GM23338 (cell line): ENCODE results near the gene RPS17. TPM values are rescaled to one million over a fixed set of nuclear protein-coding genes. Genes with fewer than 3 reads are reported as not detected.

ENCODE experiments used
- ATAC-seq: fragments of 200-7000 bp; cut with Tn5 transposase; 3 replicates; pipeline ENCODE4 v1.9.1; 2020
- DNase-seq: peaks from one replicate; pipeline ENCODE4 v3.0.0-alpha.2; 2015; ENCODE audit warnings: low spot score
- H2AFZ ChIP-seq: fragments of 200-600 bp; sonication (generic); 2 replicates; pipeline ENCODE4 v1.8.0; 2016; ENCODE audit warnings: antibody characterized with exemption, mild to moderate bottlenecking, moderate library complexity
- H3F3A ChIP-seq: fragments of 200-600 bp; sonication (generic); replicated peaks from 2 replicates; pipeline ENCODE4 v1.8.0; 2017; ENCODE audit warnings: antibody characterized with exemption, mixed run types, low read depth
- H3K27ac ChIP-seq: fragments of 200-600 bp; sonication (generic); 2 replicates; pipeline ENCODE4 v1.6.1; 2016; ENCODE audit warnings: low read depth
- H3K27me3 ChIP-seq: fragments of 200-600 bp; sonication (generic); 2 replicates; pipeline ENCODE4 v1.8.0; 2016; ENCODE audit warnings: mild to moderate bottlenecking, mixed run types, moderate library complexity; ENCODE audit not compliant: insufficient read depth
- H3K36me3 ChIP-seq: fragments of 200-600 bp; sonication (generic); 2 replicates; pipeline ENCODE4 v1.8.0; 2016; ENCODE audit warnings: mild to moderate bottlenecking; ENCODE audit not compliant: insufficient read depth
- H3K4me1 ChIP-seq: fragments of 200-600 bp; sonication (generic); 2 replicates; pipeline ENCODE4 v1.8.0; 2016; ENCODE audit warnings: mild to moderate bottlenecking, moderate library complexity; ENCODE audit not compliant: insufficient read depth
- H3K4me2 ChIP-seq: fragments of 200-600 bp; sonication (generic); 2 replicates; pipeline ENCODE4 v1.7.1; 2017; ENCODE audit warnings: mixed run types
- H3K4me3 ChIP-seq: fragments of 200-600 bp; sonication (generic); 2 replicates; pipeline ENCODE4 v1.6.1; 2016; ENCODE audit warnings: mixed run types
- H3K79me2 ChIP-seq: fragments of 200-600 bp; sonication (generic); replicated peaks from 2 replicates; pipeline ENCODE4 v1.8.0; 2017; ENCODE audit warnings: mild to moderate bottlenecking; ENCODE audit not compliant: insufficient read depth
- H3K9me2 ChIP-seq: fragments of 200-600 bp; sonication (generic); 2 replicates; pipeline ENCODE4 v1.8.0; 2017; ENCODE audit not compliant: insufficient read depth
- H4K20me1 ChIP-seq: fragments of 200-600 bp; sonication (generic); replicated peaks from 2 replicates; pipeline ENCODE4 v1.8.0; 2017; ENCODE audit warnings: mild to moderate bottlenecking; ENCODE audit not compliant: insufficient read depth
- H3K27ac Mint-ChIP-seq: 2 replicates; pipeline ENCODE4 v1.8.0; 2020; ENCODE audit warnings: inconsistent platforms, mild to moderate bottlenecking, moderate library complexity, mixed read lengths
- H3K27me3 Mint-ChIP-seq: 3 replicates; pipeline ENCODE4 v1.8.0; 2022; ENCODE audit warnings: low read depth, mild to moderate bottlenecking, moderate library complexity, mixed read lengths, inconsistent platforms; ENCODE audit not compliant: insufficient read depth, poor library complexity
- H3K36me3 Mint-ChIP-seq: 3 replicates; pipeline ENCODE4 v1.8.0; 2021; ENCODE audit warnings: low read depth, mild to moderate bottlenecking, inconsistent platforms, moderate library complexity, mixed read lengths
- H3K4me1 Mint-ChIP-seq: 3 replicates; pipeline ENCODE4 v1.8.0; 2020; ENCODE audit warnings: mild to moderate bottlenecking, inconsistent platforms, mixed read lengths
- H3K4me3 Mint-ChIP-seq: 3 replicates; pipeline ENCODE4 v1.8.0; 2021; ENCODE audit warnings: moderate library complexity, mild to moderate bottlenecking, inconsistent platforms, mixed read lengths
- H3K9me3 Mint-ChIP-seq: 3 replicates; pipeline ENCODE4 v1.8.0; 2020; ENCODE audit warnings: moderate library complexity, mild to moderate bottlenecking, inconsistent platforms, mixed read lengths
- CREB1 ChIP-seq: fragments of 250-450 bp; sonication (Bioruptor Pico); IDR thresholded peaks from 2 replicates; pipeline ENCODE4 v1.5.0; 2020; ENCODE audit warnings: low read depth, mild to moderate bottlenecking, moderate library complexity
- ETS1 ChIP-seq: IDR thresholded peaks from 2 replicates; pipeline ENCODE4 v1.6.1; 2016; ENCODE audit warnings: antibody characterized with exemption
- EZH2 ChIP-seq: fragments of 200-600 bp; sonication (generic); IDR thresholded peaks from one replicate; pipeline ENCODE4 v1.8.0; 2017; ENCODE audit warnings: antibody characterized with exemption, mild to moderate bottlenecking, low read depth; ENCODE audit not compliant: unreplicated experiment
- EZH2phosphoT487 ChIP-seq: fragments of 200-600 bp; sonication (generic); IDR thresholded peaks from one replicate; pipeline ENCODE4 v1.8.1; 2018; ENCODE audit warnings: antibody characterized with exemption; ENCODE audit not compliant: unreplicated experiment
- JUNB ChIP-seq: IDR thresholded peaks from one replicate; pipeline ENCODE4 v1.6.1; 2016; ENCODE audit warnings: antibody characterized with exemption; ENCODE audit not compliant: unreplicated experiment
- NANOG ChIP-seq: IDR thresholded peaks from 2 replicates; pipeline ENCODE4 v1.6.1; 2016; ENCODE audit warnings: antibody characterized with exemption, borderline replicate concordance
- POLR2AphosphoS5 ChIP-seq: IDR thresholded peaks from 2 replicates; pipeline ENCODE4 v1.6.1; 2016; ENCODE audit warnings: antibody characterized with exemption, low read depth
- STAT1 ChIP-seq: IDR thresholded peaks from one replicate; pipeline ENCODE4 v1.6.1; 2016; ENCODE audit warnings: antibody characterized with exemption; ENCODE audit not compliant: unreplicated experiment
- ZNF331 ChIP-seq: fragments of 250-450 bp; sonication (Bioruptor Pico); IDR thresholded peaks from 2 replicates; pipeline ENCODE4 v1.5.0; 2020; ENCODE audit warnings: low read depth, mild to moderate bottlenecking, moderate library complexity
- polyA plus RNA-seq: library from polyadenylated mRNA; unstranded; fragments of >200 nt; fragmentation: Nextera tagmentation; extraction: Ambion mirVana; gene quantifications from 2 replicates; pipeline ENCODE4 v1.2.1, GENCODE V29; 2016
- total RNA-seq: library from RNA; depleted of rRNA; stranded (reverse); fragments of >200 nt; shearing (Covaris generic); gene quantifications from 2 replicates; pipeline ENCODE4 v1.2.3, GENCODE V29; 2014
- TF ChIP-seq, protein P1 (sequence below): IDR thresholded peaks from one replicate; pipeline ENCODE4 v1.6.1; 2018; ENCODE audit warnings: antibody characterized with exemption; ENCODE audit not compliant: unreplicated experiment
- TF ChIP-seq, protein P2 (sequence below), 2 experiments: fragments of 200-600 bp in 1 of 2; sonication (generic) in 1 of 2; conservative IDR thresholded peaks; 2 replicates each; pipeline versions ENCODE4 v1.5.1 to v1.6.1; 2016 to 2017; ENCODE audit warnings: antibody characterized with exemption in 2 of 2, low read depth in 2 of 2, mild to moderate bottlenecking in 2 of 2, moderate library complexity in 1 of 2

The RPS17 gene
- total and polyA plus RNA-seq, 2 experiments from 2014 or later, result 1,741 to 1,928 TPM

DNA sequence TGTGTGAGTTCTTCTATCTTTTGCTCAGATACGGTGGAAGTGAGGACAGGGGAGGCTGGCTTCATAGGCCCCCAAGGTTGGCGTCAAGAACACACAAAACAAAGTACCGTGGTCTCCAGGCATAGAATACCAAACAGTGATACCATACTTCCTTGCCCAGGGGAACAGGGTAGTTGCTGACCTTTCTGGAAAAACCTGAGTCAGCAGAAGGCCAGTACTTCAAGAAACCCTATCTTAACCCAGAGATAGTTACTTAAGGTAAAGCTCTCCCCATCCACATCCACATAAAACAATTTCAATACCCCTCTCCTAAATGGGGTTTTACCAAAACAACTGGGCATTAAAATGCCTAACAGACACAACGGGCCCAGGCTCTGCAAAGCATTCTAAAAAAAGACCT is 29.6 kb upstream of the RPS17 start:
- H3K27ac ChIP-seq, result no peak overlapping the region
- Mint-ChIP-seq H3K4me3 (no peak overlapping the region), H3K27ac (no peak overlapping the region), H3K27me3 (peaks cover 2% of the 10 kb centered on the region), H3K9me3 (no peaks in the 10 kb centered on the region), H3K36me3 (no peaks in the 10 kb centered on the region), H3K4me1 (peaks cover 31% of the 10 kb centered on the region)
- DNase-seq, result no peak
- no peaks in the 10 kb centered on the region for H3K36me3 ChIP-seq
- peaks cover 28% of the 10 kb centered on the region for H3K4me1 ChIP-seq
- no peak for TF ChIP-seq EZH2phosphoT487
- TF ChIP-seq, protein P1, sequence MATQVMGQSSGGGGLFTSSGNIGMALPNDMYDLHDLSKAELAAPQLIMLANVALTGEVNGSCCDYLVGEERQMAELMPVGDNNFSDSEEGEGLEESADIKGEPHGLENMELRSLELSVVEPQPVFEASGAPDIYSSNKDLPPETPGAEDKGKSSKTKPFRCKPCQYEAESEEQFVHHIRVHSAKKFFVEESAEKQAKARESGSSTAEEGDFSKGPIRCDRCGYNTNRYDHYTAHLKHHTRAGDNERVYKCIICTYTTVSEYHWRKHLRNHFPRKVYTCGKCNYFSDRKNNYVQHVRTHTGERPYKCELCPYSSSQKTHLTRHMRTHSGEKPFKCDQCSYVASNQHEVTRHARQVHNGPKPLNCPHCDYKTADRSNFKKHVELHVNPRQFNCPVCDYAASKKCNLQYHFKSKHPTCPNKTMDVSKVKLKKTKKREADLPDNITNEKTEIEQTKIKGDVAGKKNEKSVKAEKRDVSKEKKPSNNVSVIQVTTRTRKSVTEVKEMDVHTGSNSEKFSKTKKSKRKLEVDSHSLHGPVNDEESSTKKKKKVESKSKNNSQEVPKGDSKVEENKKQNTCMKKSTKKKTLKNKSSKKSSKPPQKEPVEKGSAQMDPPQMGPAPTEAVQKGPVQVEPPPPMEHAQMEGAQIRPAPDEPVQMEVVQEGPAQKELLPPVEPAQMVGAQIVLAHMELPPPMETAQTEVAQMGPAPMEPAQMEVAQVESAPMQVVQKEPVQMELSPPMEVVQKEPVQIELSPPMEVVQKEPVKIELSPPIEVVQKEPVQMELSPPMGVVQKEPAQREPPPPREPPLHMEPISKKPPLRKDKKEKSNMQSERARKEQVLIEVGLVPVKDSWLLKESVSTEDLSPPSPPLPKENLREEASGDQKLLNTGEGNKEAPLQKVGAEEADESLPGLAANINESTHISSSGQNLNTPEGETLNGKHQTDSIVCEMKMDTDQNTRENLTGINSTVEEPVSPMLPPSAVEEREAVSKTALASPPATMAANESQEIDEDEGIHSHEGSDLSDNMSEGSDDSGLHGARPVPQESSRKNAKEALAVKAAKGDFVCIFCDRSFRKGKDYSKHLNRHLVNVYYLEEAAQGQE, result no peak
- TF ChIP-seq JUNB, result no peak
- no peak for TF ChIP-seq EZH2
- TF ChIP-seq, protein P2, sequence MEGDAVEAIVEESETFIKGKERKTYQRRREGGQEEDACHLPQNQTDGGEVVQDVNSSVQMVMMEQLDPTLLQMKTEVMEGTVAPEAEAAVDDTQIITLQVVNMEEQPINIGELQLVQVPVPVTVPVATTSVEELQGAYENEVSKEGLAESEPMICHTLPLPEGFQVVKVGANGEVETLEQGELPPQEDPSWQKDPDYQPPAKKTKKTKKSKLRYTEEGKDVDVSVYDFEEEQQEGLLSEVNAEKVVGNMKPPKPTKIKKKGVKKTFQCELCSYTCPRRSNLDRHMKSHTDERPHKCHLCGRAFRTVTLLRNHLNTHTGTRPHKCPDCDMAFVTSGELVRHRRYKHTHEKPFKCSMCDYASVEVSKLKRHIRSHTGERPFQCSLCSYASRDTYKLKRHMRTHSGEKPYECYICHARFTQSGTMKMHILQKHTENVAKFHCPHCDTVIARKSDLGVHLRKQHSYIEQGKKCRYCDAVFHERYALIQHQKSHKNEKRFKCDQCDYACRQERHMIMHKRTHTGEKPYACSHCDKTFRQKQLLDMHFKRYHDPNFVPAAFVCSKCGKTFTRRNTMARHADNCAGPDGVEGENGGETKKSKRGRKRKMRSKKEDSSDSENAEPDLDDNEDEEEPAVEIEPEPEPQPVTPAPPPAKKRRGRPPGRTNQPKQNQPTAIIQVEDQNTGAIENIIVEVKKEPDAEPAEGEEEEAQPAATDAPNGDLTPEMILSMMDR (conservative IDR thresholded peaks at IDR 0.05; ENCODE audit: low read depth in 2 of 2), result no peak
- no peaks in the 10 kb centered on the region for H3F3A ChIP-seq
- no peak overlapping the region for H2AFZ ChIP-seq
- no peaks in the 10 kb centered on the region for H3K79me2 ChIP-seq
- no peaks in the 10 kb centered on the region for H3K27me3 ChIP-seq
- no peak overlapping the region for H3K4me2 ChIP-seq
- no peak for ATAC-seq
- H3K9me2 ChIP-seq, result no peaks in the 10 kb centered on the region
- no peak overlapping the region for H3K4me3 ChIP-seq
- H4K20me1 ChIP-seq, result no peaks in the 10 kb centered on the region

GRCh38 chr15:82568986-82569385 is 28.7 kb upstream of the RPS17 start:
- H3K4me1 Mint-ChIP-seq, result peaks cover 34% of the 10 kb centered on the region
- H3K9me3 Mint-ChIP-seq, result no peaks in the 10 kb centered on the region
- no peak overlapping the region for H3K4me2 ChIP-seq
- H3K4me3 ChIP-seq, result no peak overlapping the region
- no peaks in the 10 kb centered on the region for H3K27me3 ChIP-seq
- no peak overlapping the region for H3K27ac Mint-ChIP-seq
- peaks cover 28% of the 10 kb centered on the region for H3K4me1 ChIP-seq
- ATAC-seq, result no peak
- no peak for DNase-seq
- no peaks in the 10 kb centered on the region for H3F3A ChIP-seq
- no peaks in the 10 kb centered on the region for H3K9me2 ChIP-seq
- H3K36me3 Mint-ChIP-seq, result no peaks in the 10 kb centered on the region
- no peaks in the 10 kb centered on the region for H4K20me1 ChIP-seq
- H3K27ac ChIP-seq, result no peak overlapping the region
- no peak overlapping the region for H2AFZ ChIP-seq
- no peaks in the 10 kb centered on the region for H3K79me2 ChIP-seq
- no peak overlapping the region for H3K4me3 Mint-ChIP-seq
- H3K36me3 ChIP-seq, result no peaks in the 10 kb centered on the region
- peaks cover 2% of the 10 kb centered on the region for H3K27me3 Mint-ChIP-seq
- no peak for TF ChIP-seq POLR2AphosphoS5
- no peak for TF ChIP-seq STAT1
- TF ChIP-seq ETS1, result no peak
- TF ChIP-seq CREB1 (CRISPR knock-in tag), result no peak
- TF ChIP-seq ZNF331, result no peak
- no peak for TF ChIP-seq NANOG
